GM23338 (cell line): ENCODE measurements around the gene RIT2. TPM values are rescaled to one million over a fixed set of nuclear protein-coding genes. Genes with fewer than 3 reads are reported as not detected.

Source experiments
- ATAC-seq: fragments of 200-7000 bp; cut with Tn5 transposase; 3 replicates; pipeline ENCODE4 v1.9.1; 2020
- DNase-seq: peaks from one replicate; pipeline ENCODE4 v3.0.0-alpha.2; 2015; ENCODE audit warnings: low spot score
- H2AFZ ChIP-seq: fragments of 200-600 bp; sonication (generic); 2 replicates; pipeline ENCODE4 v1.8.0; 2016; ENCODE audit warnings: antibody characterized with exemption, mild to moderate bottlenecking, moderate library complexity
- H3F3A ChIP-seq: fragments of 200-600 bp; sonication (generic); replicated peaks from 2 replicates; pipeline ENCODE4 v1.8.0; 2017; ENCODE audit warnings: antibody characterized with exemption, mixed run types, low read depth
- H3K27ac ChIP-seq: fragments of 200-600 bp; sonication (generic); 2 replicates; pipeline ENCODE4 v1.6.1; 2016; ENCODE audit warnings: low read depth
- H3K27me3 ChIP-seq: fragments of 200-600 bp; sonication (generic); 2 replicates; pipeline ENCODE4 v1.8.0; 2016; ENCODE audit warnings: mild to moderate bottlenecking, mixed run types, moderate library complexity; ENCODE audit not compliant: insufficient read depth
- H3K36me3 ChIP-seq: fragments of 200-600 bp; sonication (generic); 2 replicates; pipeline ENCODE4 v1.8.0; 2016; ENCODE audit warnings: mild to moderate bottlenecking; ENCODE audit not compliant: insufficient read depth
- H3K4me1 ChIP-seq: fragments of 200-600 bp; sonication (generic); 2 replicates; pipeline ENCODE4 v1.8.0; 2016; ENCODE audit warnings: mild to moderate bottlenecking, moderate library complexity; ENCODE audit not compliant: insufficient read depth
- H3K4me2 ChIP-seq: fragments of 200-600 bp; sonication (generic); 2 replicates; pipeline ENCODE4 v1.7.1; 2017; ENCODE audit warnings: mixed run types
- H3K4me3 ChIP-seq: fragments of 200-600 bp; sonication (generic); 2 replicates; pipeline ENCODE4 v1.6.1; 2016; ENCODE audit warnings: mixed run types
- H3K79me2 ChIP-seq: fragments of 200-600 bp; sonication (generic); replicated peaks from 2 replicates; pipeline ENCODE4 v1.8.0; 2017; ENCODE audit warnings: mild to moderate bottlenecking; ENCODE audit not compliant: insufficient read depth
- H3K9me2 ChIP-seq: fragments of 200-600 bp; sonication (generic); 2 replicates; pipeline ENCODE4 v1.8.0; 2017; ENCODE audit not compliant: insufficient read depth
- H4K20me1 ChIP-seq: fragments of 200-600 bp; sonication (generic); replicated peaks from 2 replicates; pipeline ENCODE4 v1.8.0; 2017; ENCODE audit warnings: mild to moderate bottlenecking; ENCODE audit not compliant: insufficient read depth
- H3K27ac Mint-ChIP-seq: 2 replicates; pipeline ENCODE4 v1.8.0; 2020; ENCODE audit warnings: inconsistent platforms, mild to moderate bottlenecking, moderate library complexity, mixed read lengths
- H3K27me3 Mint-ChIP-seq: 3 replicates; pipeline ENCODE4 v1.8.0; 2022; ENCODE audit warnings: low read depth, mild to moderate bottlenecking, moderate library complexity, mixed read lengths, inconsistent platforms; ENCODE audit not compliant: insufficient read depth, poor library complexity
- H3K36me3 Mint-ChIP-seq: 3 replicates; pipeline ENCODE4 v1.8.0; 2021; ENCODE audit warnings: low read depth, mild to moderate bottlenecking, inconsistent platforms, moderate library complexity, mixed read lengths
- H3K4me1 Mint-ChIP-seq: 3 replicates; pipeline ENCODE4 v1.8.0; 2020; ENCODE audit warnings: mild to moderate bottlenecking, inconsistent platforms, mixed read lengths
- H3K4me3 Mint-ChIP-seq: 3 replicates; pipeline ENCODE4 v1.8.0; 2021; ENCODE audit warnings: moderate library complexity, mild to moderate bottlenecking, inconsistent platforms, mixed read lengths
- H3K9me3 Mint-ChIP-seq: 3 replicates; pipeline ENCODE4 v1.8.0; 2020; ENCODE audit warnings: moderate library complexity, mild to moderate bottlenecking, inconsistent platforms, mixed read lengths
- CREB1 ChIP-seq: fragments of 250-450 bp; sonication (Bioruptor Pico); IDR thresholded peaks from 2 replicates; pipeline ENCODE4 v1.5.0; 2020; ENCODE audit warnings: low read depth, mild to moderate bottlenecking, moderate library complexity
- ETS1 ChIP-seq: IDR thresholded peaks from 2 replicates; pipeline ENCODE4 v1.6.1; 2016; ENCODE audit warnings: antibody characterized with exemption
- EZH2 ChIP-seq: fragments of 200-600 bp; sonication (generic); IDR thresholded peaks from one replicate; pipeline ENCODE4 v1.8.0; 2017; ENCODE audit warnings: antibody characterized with exemption, mild to moderate bottlenecking, low read depth; ENCODE audit not compliant: unreplicated experiment
- EZH2phosphoT487 ChIP-seq: fragments of 200-600 bp; sonication (generic); IDR thresholded peaks from one replicate; pipeline ENCODE4 v1.8.1; 2018; ENCODE audit warnings: antibody characterized with exemption; ENCODE audit not compliant: unreplicated experiment
- JUNB ChIP-seq: IDR thresholded peaks from one replicate; pipeline ENCODE4 v1.6.1; 2016; ENCODE audit warnings: antibody characterized with exemption; ENCODE audit not compliant: unreplicated experiment
- NANOG ChIP-seq: IDR thresholded peaks from 2 replicates; pipeline ENCODE4 v1.6.1; 2016; ENCODE audit warnings: antibody characterized with exemption, borderline replicate concordance
- POLR2AphosphoS5 ChIP-seq: IDR thresholded peaks from 2 replicates; pipeline ENCODE4 v1.6.1; 2016; ENCODE audit warnings: antibody characterized with exemption, low read depth
- STAT1 ChIP-seq: IDR thresholded peaks from one replicate; pipeline ENCODE4 v1.6.1; 2016; ENCODE audit warnings: antibody characterized with exemption; ENCODE audit not compliant: unreplicated experiment
- ZNF114 ChIP-seq: fragments of 250-450 bp; sonication (Bioruptor Pico); IDR thresholded peaks from 2 replicates; pipeline ENCODE4 v1.5.0; 2020; ENCODE audit warnings: mild to moderate bottlenecking, moderate library complexity
- ZNF331 ChIP-seq: fragments of 250-450 bp; sonication (Bioruptor Pico); IDR thresholded peaks from 2 replicates; pipeline ENCODE4 v1.5.0; 2020; ENCODE audit warnings: low read depth, mild to moderate bottlenecking, moderate library complexity
- polyA plus RNA-seq: library from polyadenylated mRNA; unstranded; fragments of >200 nt; fragmentation: Nextera tagmentation; extraction: Ambion mirVana; gene quantifications from 2 replicates; pipeline ENCODE4 v1.2.1, GENCODE V29; 2016
- total RNA-seq: library from RNA; depleted of rRNA; stranded (reverse); fragments of >200 nt; shearing (Covaris generic); gene quantifications from 2 replicates; pipeline ENCODE4 v1.2.3, GENCODE V29; 2014
- TF ChIP-seq, protein P1 (sequence below): IDR thresholded peaks from one replicate; pipeline ENCODE4 v1.6.1; 2018; ENCODE audit warnings: antibody characterized with exemption; ENCODE audit not compliant: unreplicated experiment
- TF ChIP-seq, protein P2 (sequence below), 2 experiments: fragments of 200-600 bp in 1 of 2; sonication (generic) in 1 of 2; conservative IDR thresholded peaks; 2 replicates each; pipeline versions ENCODE4 v1.5.1 to v1.6.1; 2016 to 2017; ENCODE audit warnings: antibody characterized with exemption in 2 of 2, low read depth in 2 of 2, mild to moderate bottlenecking in 2 of 2, moderate library complexity in 1 of 2

The RIT2 gene
- total and polyA plus RNA-seq, 2 experiments from 2014 or later, result 1.9 to 8.8 TPM

GRCh38 chr18:42891705-42892104 is 223.8 kb downstream of the RIT2 start:
- no peak overlapping the region for H2AFZ ChIP-seq
- Mint-ChIP-seq H3K27me3 (no peaks in the 10 kb centered on the region), H3K27ac (no peak overlapping the region), H3K36me3 (peaks cover 4% of the 10 kb centered on the region; the same call in 1 of the 3 replicates), H3K4me1 (peaks cover 6% of the 10 kb centered on the region; the same call in 2 of the 3 replicates), H3K4me3 (no peak overlapping the region), H3K9me3 (no peaks in the 10 kb centered on the region)
- H3K9me2 ChIP-seq, result no peaks in the 10 kb centered on the region
- H3K79me2 ChIP-seq, result no peaks in the 10 kb centered on the region
- H3K4me1 ChIP-seq, result peaks cover 24% of the 10 kb centered on the region
- no peak for DNase-seq
- TF ChIP-seq CREB1 (no peak), ZNF114 (CRISPR knock-in tag) (no peak), POLR2AphosphoS5 (no peak), STAT1 (no peak), ETS1 (no peak)
- TF ChIP-seq, protein P1, sequence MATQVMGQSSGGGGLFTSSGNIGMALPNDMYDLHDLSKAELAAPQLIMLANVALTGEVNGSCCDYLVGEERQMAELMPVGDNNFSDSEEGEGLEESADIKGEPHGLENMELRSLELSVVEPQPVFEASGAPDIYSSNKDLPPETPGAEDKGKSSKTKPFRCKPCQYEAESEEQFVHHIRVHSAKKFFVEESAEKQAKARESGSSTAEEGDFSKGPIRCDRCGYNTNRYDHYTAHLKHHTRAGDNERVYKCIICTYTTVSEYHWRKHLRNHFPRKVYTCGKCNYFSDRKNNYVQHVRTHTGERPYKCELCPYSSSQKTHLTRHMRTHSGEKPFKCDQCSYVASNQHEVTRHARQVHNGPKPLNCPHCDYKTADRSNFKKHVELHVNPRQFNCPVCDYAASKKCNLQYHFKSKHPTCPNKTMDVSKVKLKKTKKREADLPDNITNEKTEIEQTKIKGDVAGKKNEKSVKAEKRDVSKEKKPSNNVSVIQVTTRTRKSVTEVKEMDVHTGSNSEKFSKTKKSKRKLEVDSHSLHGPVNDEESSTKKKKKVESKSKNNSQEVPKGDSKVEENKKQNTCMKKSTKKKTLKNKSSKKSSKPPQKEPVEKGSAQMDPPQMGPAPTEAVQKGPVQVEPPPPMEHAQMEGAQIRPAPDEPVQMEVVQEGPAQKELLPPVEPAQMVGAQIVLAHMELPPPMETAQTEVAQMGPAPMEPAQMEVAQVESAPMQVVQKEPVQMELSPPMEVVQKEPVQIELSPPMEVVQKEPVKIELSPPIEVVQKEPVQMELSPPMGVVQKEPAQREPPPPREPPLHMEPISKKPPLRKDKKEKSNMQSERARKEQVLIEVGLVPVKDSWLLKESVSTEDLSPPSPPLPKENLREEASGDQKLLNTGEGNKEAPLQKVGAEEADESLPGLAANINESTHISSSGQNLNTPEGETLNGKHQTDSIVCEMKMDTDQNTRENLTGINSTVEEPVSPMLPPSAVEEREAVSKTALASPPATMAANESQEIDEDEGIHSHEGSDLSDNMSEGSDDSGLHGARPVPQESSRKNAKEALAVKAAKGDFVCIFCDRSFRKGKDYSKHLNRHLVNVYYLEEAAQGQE, result no peak
- H3K27ac ChIP-seq, result no peak overlapping the region
- H3K36me3 ChIP-seq, result no peaks in the 10 kb centered on the region
- H3K27me3 ChIP-seq, result no peaks in the 10 kb centered on the region
- no peaks in the 10 kb centered on the region for H4K20me1 ChIP-seq
- H3K4me3 ChIP-seq, result no peak overlapping the region
- ATAC-seq, result no peak
- H3F3A ChIP-seq, result no peaks in the 10 kb centered on the region
- no peak overlapping the region for H3K4me2 ChIP-seq

GRCh38 chr18:42883169-42883568 is 232.3 kb downstream of the RIT2 start:
- Mint-ChIP-seq H3K27ac (no peak overlapping the region), H3K27me3 (no peaks in the 10 kb centered on the region), H3K36me3 (no peaks in the 10 kb centered on the region), H3K4me3 (no peak overlapping the region), H3K9me3 (no peaks in the 10 kb centered on the region), H3K4me1 (peaks cover 7% of the 10 kb centered on the region; the same call in 2 of the 3 replicates)
- H3F3A ChIP-seq, result no peaks in the 10 kb centered on the region
- H3K4me1 ChIP-seq, result peaks cover 12% of the 10 kb centered on the region
- no peaks in the 10 kb centered on the region for H3K79me2 ChIP-seq
- DNase-seq (no peak), ATAC-seq (no peak)
- TF ChIP-seq POLR2AphosphoS5 (no peak), JUNB (no peak), NANOG (no peak), EZH2 (no peak), EZH2phosphoT487 (no peak), ZNF331 (no peak), STAT1 (no peak)
- TF ChIP-seq, protein P2, sequence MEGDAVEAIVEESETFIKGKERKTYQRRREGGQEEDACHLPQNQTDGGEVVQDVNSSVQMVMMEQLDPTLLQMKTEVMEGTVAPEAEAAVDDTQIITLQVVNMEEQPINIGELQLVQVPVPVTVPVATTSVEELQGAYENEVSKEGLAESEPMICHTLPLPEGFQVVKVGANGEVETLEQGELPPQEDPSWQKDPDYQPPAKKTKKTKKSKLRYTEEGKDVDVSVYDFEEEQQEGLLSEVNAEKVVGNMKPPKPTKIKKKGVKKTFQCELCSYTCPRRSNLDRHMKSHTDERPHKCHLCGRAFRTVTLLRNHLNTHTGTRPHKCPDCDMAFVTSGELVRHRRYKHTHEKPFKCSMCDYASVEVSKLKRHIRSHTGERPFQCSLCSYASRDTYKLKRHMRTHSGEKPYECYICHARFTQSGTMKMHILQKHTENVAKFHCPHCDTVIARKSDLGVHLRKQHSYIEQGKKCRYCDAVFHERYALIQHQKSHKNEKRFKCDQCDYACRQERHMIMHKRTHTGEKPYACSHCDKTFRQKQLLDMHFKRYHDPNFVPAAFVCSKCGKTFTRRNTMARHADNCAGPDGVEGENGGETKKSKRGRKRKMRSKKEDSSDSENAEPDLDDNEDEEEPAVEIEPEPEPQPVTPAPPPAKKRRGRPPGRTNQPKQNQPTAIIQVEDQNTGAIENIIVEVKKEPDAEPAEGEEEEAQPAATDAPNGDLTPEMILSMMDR (conservative IDR thresholded peaks at IDR 0.05; ENCODE audit: low read depth in 2 of 2), result no peak
- TF ChIP-seq, protein P1, result no peak
- no peak overlapping the region for H3K4me3 ChIP-seq
- H3K36me3 ChIP-seq, result no peaks in the 10 kb centered on the region
- H4K20me1 ChIP-seq, result no peaks in the 10 kb centered on the region
- H3K27me3 ChIP-seq, result no peaks in the 10 kb centered on the region
- no peak overlapping the region for H3K27ac ChIP-seq
- no peak overlapping the region for H3K4me2 ChIP-seq
- peaks cover 4% of the 10 kb centered on the region; the same call in 1 of the 2 replicates for H3K9me2 ChIP-seq
- no peak overlapping the region for H2AFZ ChIP-seq
